ENCODE results near the gene PALM. TPM values are rescaled to one million over a fixed set of nuclear protein-coding genes. Genes with fewer than 3 reads are reported as not detected.

PALM gene
- total RNA-seq, 4 donors from 2014 or later, result 4.4 to 10.2 (median 7.2) TPM

DNA sequence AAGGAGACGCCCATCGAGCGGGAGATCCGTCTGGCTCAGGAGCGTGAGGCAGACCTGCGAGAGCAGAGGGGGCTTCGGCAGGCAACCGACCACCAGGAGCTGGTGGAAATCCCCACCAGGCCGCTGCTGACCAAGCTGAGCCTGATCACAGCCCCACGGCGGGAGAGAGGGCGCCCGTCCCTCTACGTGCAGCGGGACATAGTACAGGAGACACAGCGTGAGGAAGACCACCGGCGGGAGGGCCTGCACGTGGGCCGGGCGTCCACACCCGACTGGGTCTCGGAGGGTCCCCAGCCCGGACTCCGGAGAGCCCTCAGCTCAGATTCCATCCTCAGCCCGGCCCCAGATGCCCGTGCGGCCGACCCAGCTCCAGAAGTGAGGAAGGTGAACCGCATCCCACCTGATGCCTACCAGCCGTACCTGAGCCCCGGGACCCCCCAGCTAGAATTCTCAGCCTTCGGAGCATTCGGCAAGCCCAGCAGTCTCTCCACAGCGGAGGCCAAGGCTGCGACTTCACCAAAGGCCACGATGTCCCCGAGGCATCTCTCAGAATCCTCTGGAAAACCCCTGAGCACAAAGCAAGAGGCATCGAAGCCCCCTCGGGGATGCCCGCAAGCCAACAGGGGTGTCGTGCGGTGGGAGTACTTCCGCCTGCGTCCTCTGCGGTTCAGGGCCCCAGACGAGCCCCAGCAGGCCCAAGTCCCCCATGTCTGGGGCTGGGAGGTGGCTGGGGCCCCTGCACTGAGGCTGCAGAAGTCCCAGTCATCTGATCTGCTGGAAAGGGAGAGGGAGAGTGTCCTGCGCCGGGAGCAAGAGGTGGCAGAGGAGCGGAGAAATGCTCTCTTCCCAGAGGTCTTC lies 49.3 kb downstream of the PALM start:
- TF ChIP-seq POLR2A (IDR thresholded peaks at IDR 0.05), result no peak
- no peak for TF ChIP-seq CTCF (IDR thresholded peaks at IDR 0.05 in 4 of 5, conservative IDR thresholded peaks at IDR 0.05 in 1 of 5)
- no peaks in the 10 kb centered on the region for H3K36me3 ChIP-seq
- no peak for DNase-seq
- peaks cover 0 to 4% (median 3%) of the 10 kb centered on the region in 3 donors for H3K27me3 ChIP-seq
- no peak overlapping the region for H3K27ac ChIP-seq
- in situ Hi-C loops (cut with MboI; ENCODE audit: low sequenced_read_pairs in 4 of 4), result no loop called here
- H3K4me1 ChIP-seq, result no peaks in the 10 kb centered on the region
- no peak for ATAC-seq
- H3K9me3 ChIP-seq, result no peaks in the 10 kb centered on the region
- intact Hi-C loops (cut with DNase I; ENCODE audit: low total_unique reads), result no loop called here
- no peak overlapping the region for H3K4me3 ChIP-seq

- Histone ChIP-seq H3K9me3 (no peaks in the 10 kb centered on the region), H3K27ac (no peak overlapping the region), H3K4me3 (no peak overlapping the region), H3K27me3 (peaks cover 5 to 9% (median 6%) of the 10 kb centered on the region in 3 donors), H3K4me1 (no peaks in the 10 kb centered on the region), H3K36me3 (no peaks in the 10 kb centered on the region)
- no peak for ATAC-seq
- no peak for TF ChIP-seq CTCF (IDR thresholded peaks at IDR 0.05 in 4 of 5, conservative IDR thresholded peaks at IDR 0.05 in 1 of 5)
- TF ChIP-seq POLR2A (IDR thresholded peaks at IDR 0.05), result no peak
- intact Hi-C loops (cut with DNase I; ENCODE audit: low total_unique reads) (no loop called here), in situ Hi-C loops (cut with MboI; ENCODE audit: low sequenced_read_pairs in 4 of 4) (no loop called here)
- DNase-seq, result no peak
These were observed 54.4 kb downstream of the PALM start for GRCh38 chr19:763181-763580.

- no peak overlapping the region for H3K4me3 ChIP-seq
- intact Hi-C loops (cut with DNase I; ENCODE audit: low total_unique reads), result no loop called here
- ATAC-seq, result no peak
- peaks cover 5 to 9% (median 6%) of the 10 kb centered on the region in 3 donors for H3K27me3 ChIP-seq
- no peaks in the 10 kb centered on the region for H3K36me3 ChIP-seq
- no peak for DNase-seq
- H3K4me1 ChIP-seq, result no peaks in the 10 kb centered on the region
- no peak overlapping the region for H3K27ac ChIP-seq
- TF ChIP-seq POLR2A (IDR thresholded peaks at IDR 0.05), result no peak
- no peak for TF ChIP-seq CTCF (IDR thresholded peaks at IDR 0.05 in 4 of 5, conservative IDR thresholded peaks at IDR 0.05 in 1 of 5)
- in situ Hi-C loops (cut with MboI; ENCODE audit: low sequenced_read_pairs in 4 of 4), result no loop called here
- no peaks in the 10 kb centered on the region for H3K9me3 ChIP-seq
These were observed 55.1 kb downstream of the PALM start for GRCh38 chr19:763869-764268.

- no peak for DNase-seq
- Histone ChIP-seq H3K4me1 (no peaks in the 10 kb centered on the region), H3K4me3 (no peak overlapping the region), H3K36me3 (no peaks in the 10 kb centered on the region), H3K27ac (no peak overlapping the region), H3K9me3 (no peaks in the 10 kb centered on the region), H3K27me3 (peaks cover 5 to 9% (median 6%) of the 10 kb centered on the region in 3 donors)
- in situ Hi-C loops (cut with MboI; ENCODE audit: low sequenced_read_pairs in 4 of 4) (no loop called here), intact Hi-C loops (cut with DNase I; ENCODE audit: low total_unique reads) (no loop called here)
- TF ChIP-seq CTCF (IDR thresholded peaks at IDR 0.05 in 4 of 5, conservative IDR thresholded peaks at IDR 0.05 in 1 of 5), result no peak
- no peak for TF ChIP-seq POLR2A (IDR thresholded peaks at IDR 0.05)
- ATAC-seq, result no peak
These were observed 55.6 kb downstream of the PALM start for GRCh38 chr19:764301-764700.

All from gastrocnemius medialis (tissue), 4 donors.